ENCODE measurements around the gene NR5A1.

GRCh38 chr9:124493218-124493617 is 14.0 kb downstream of the NR5A1 start:
- TF ChIP-seq CTCF (conservative IDR thresholded peaks at IDR 0.05) (no peak), ZFX (IDR thresholded peaks at IDR 0.05) (no peak)
